HFFc6 (cell line): ENCODE results near the gene WFDC1. TPM values are rescaled to one million over a fixed set of nuclear protein-coding genes. Genes with fewer than 3 reads are reported as not detected.

Source experiments
- DNase-seq: peaks from one replicate; pipeline ENCODE4 v3.0.0-alpha.2; 2018
- H3K27ac Mint-ChIP-seq: 2 replicates; pipeline ENCODE4 v1.8.0; 2020; ENCODE audit warnings: mild to moderate bottlenecking, mixed read lengths
- H3K27me3 Mint-ChIP-seq: 2 replicates; pipeline ENCODE4 v1.8.0; 2021; ENCODE audit warnings: mild to moderate bottlenecking, moderate library complexity, mixed read lengths; ENCODE audit not compliant: insufficient read depth
- H3K36me3 Mint-ChIP-seq: 2 replicates; pipeline ENCODE4 v1.8.0; 2021; ENCODE audit warnings: low read depth, mixed read lengths
- H3K4me1 Mint-ChIP-seq: 2 replicates; pipeline ENCODE4 v1.8.0; 2020; ENCODE audit warnings: low read depth, mixed read lengths
- H3K4me3 Mint-ChIP-seq: 2 replicates; pipeline ENCODE4 v1.8.0; 2020; ENCODE audit warnings: mild to moderate bottlenecking, moderate library complexity, mixed read lengths
- H3K9me3 Mint-ChIP-seq: 2 replicates; pipeline ENCODE4 v1.8.0; 2020; ENCODE audit warnings: mild to moderate bottlenecking, mixed read lengths
- CTCF ChIP-seq: fragments of 200-600 bp; sonication (generic); IDR thresholded peaks from 2 replicates; pipeline ENCODE4 v1.5.0; 2021; ENCODE audit warnings: antibody characterized with exemption, mild to moderate bottlenecking
- total RNA-seq, 6 experiments: library from RNA; stranded (reverse); fragmentation: NEBNext Ultra II Directional; extraction: Animal tissue kit (Norgen Biotek cat#: 25700); gene quantifications; 2 replicates in 1 of 6; 3 replicates in 5 of 6; pipeline ENCODE4 v1.2.3, GENCODE V29; 2021

The WFDC1 gene
- total RNA-seq, 6 experiments from 2014 or later, result 2.4 to 34.5 (median 2.8) TPM

- H3K27ac Mint-ChIP-seq, result no peak overlapping the region
- H3K4me3 Mint-ChIP-seq, result no peak overlapping the region
- H3K4me1 Mint-ChIP-seq, result no peaks in the 10 kb centered on the region
Observed at GRCh38 chr16:84267380-84267779, 27.3 kb upstream of the WFDC1 start.

GRCh38 chr16:84268291-84269040 is 26.2 kb upstream of the WFDC1 start:
- Mint-ChIP-seq H3K27me3 (peaks cover 23% of the 10 kb centered on the region), H3K4me1 (no peaks in the 10 kb centered on the region), H3K4me3 (no peak overlapping the region), H3K36me3 (no peaks in the 10 kb centered on the region), H3K27ac (no peak overlapping the region), H3K9me3 (no peaks in the 10 kb centered on the region)
- TF ChIP-seq CTCF, result no peak
- DNase-seq, result no peak

More at GRCh38 chr16:84267380-84267779, 27.3 kb upstream of the WFDC1 start:
- no peak for TF ChIP-seq CTCF
- H3K9me3 Mint-ChIP-seq, result no peaks in the 10 kb centered on the region
- no peak for DNase-seq
- H3K36me3 Mint-ChIP-seq, result no peaks in the 10 kb centered on the region
- H3K27me3 Mint-ChIP-seq, result peaks cover 23% of the 10 kb centered on the region

GRCh38 chr16:84270071-84270470 is 24.6 kb upstream of the WFDC1 start:
- Mint-ChIP-seq H3K27me3 (peaks cover 20% of the 10 kb centered on the region), H3K27ac (no peak overlapping the region), H3K4me3 (no peak overlapping the region), H3K4me1 (no peaks in the 10 kb centered on the region), H3K36me3 (no peaks in the 10 kb centered on the region), H3K9me3 (no peaks in the 10 kb centered on the region)
- DNase-seq, result no peak
- no peak for TF ChIP-seq CTCF

- Mint-ChIP-seq H3K4me3 (no peak overlapping the region), H3K4me1 (no peaks in the 10 kb centered on the region), H3K27ac (no peak overlapping the region), H3K27me3 (peaks cover 20% of the 10 kb centered on the region), H3K9me3 (no peaks in the 10 kb centered on the region), H3K36me3 (no peaks in the 10 kb centered on the region)
- TF ChIP-seq CTCF, result no peak
- no peak for DNase-seq
Observed at GRCh38 chr16:84270531-84270930, 24.1 kb upstream of the WFDC1 start.

- TF ChIP-seq CTCF, result no peak
- DNase-seq, result no peak
- Mint-ChIP-seq H3K27ac (no peak overlapping the region), H3K9me3 (no peaks in the 10 kb centered on the region), H3K4me1 (no peaks in the 10 kb centered on the region), H3K27me3 (peaks cover 20% of the 10 kb centered on the region), H3K4me3 (no peak overlapping the region), H3K36me3 (no peaks in the 10 kb centered on the region)
Observed at GRCh38 chr16:84271037-84271436, 23.6 kb upstream of the WFDC1 start.
